Measurements from ENCODE around the gene GNB1. TPM values are rescaled to one million over a fixed set of nuclear protein-coding genes. Genes with fewer than 3 reads are reported as not detected.
"Not testable (repeated sequence)": the region's sequence is repeated elsewhere in the genome, so short reads cannot be mapped to it uniquely, and the experiment has no call there.

Gene GNB1
- total RNA-seq, 1 donor = 88.7 TPM

DNA sequence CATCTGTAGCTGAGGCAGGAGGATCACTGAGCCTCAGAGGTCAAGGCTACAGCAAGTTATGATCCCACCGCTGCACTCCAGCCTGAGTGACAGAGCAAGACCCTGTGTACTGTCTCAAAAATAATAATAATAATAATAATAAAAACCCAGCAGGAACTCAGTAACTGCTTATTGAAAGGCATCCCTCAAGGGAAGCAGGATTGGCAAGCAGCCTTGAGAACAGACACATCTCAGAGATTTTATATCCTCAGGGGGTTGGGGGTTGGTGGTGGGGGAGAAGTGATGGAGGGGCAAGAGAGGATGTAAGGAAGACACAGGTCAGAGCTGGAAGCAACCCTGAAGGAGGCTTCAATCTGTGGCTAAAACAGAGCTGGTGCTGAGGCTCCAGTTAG lies 29.6 kb downstream of the GNB1 start:
- no peak overlapping the region for H3K4me3 ChIP-seq (ENCODE audit: insufficient read depth, low read length)
- H3K79me2 ChIP-seq (ENCODE audit: insufficient read depth, low read length) = peaks cover 99% of the 10 kb centered on the region
- no peaks in the 10 kb centered on the region for H3K27me3 ChIP-seq (ENCODE audit: insufficient read depth, low read length)
- peaks cover 6% of the 10 kb centered on the region for H3K36me3 ChIP-seq (ENCODE audit: insufficient read depth, low read length)
- DNase-seq (ENCODE audit: insufficient read length, low spot score, missing footprints) = peak; percentile 44
- H3K4me2 ChIP-seq (ENCODE audit: insufficient read depth, low read length) = no peak overlapping the region
- no peaks in the 10 kb centered on the region for H3K9me3 ChIP-seq (ENCODE audit: low read depth, low read length)
- peaks cover 32% of the 10 kb centered on the region for H3K4me1 ChIP-seq (ENCODE audit: insufficient read depth, low read length)
- no peak overlapping the region for H2AFZ ChIP-seq (ENCODE audit: low read length)
- H4K20me1 ChIP-seq (ENCODE audit: insufficient read depth, low read length) = peaks cover 95% of the 10 kb centered on the region
- TF ChIP-seq CTCF (IDR thresholded peaks at IDR 0.05; ENCODE audit: extremely low read depth, low read depth, low read length) = no peak
- no peak overlapping the region for H3K27ac ChIP-seq (ENCODE audit: low read depth, low read length)

- Histone ChIP-seq H4K20me1 (ENCODE audit: insufficient read depth, low read length) (peaks cover 89% of the 10 kb centered on the region), H3K27ac (ENCODE audit: low read depth, low read length) (peak overlapping the region; percentile 26), H3K4me1 (ENCODE audit: insufficient read depth, low read length) (peaks cover 32% of the 10 kb centered on the region), H3K79me2 (ENCODE audit: insufficient read depth, low read length) (peaks cover 99% of the 10 kb centered on the region)
- not testable (repeated sequence) for H2AFZ ChIP-seq (ENCODE audit: low read length); H3K9me3 ChIP-seq (ENCODE audit: low read depth, low read length); H3K27me3 ChIP-seq (ENCODE audit: insufficient read depth, low read length); H3K4me2 ChIP-seq (ENCODE audit: insufficient read depth, low read length); H3K36me3 ChIP-seq (ENCODE audit: insufficient read depth, low read length); DNase-seq (ENCODE audit: insufficient read length, low spot score, missing footprints); H3K4me3 ChIP-seq (ENCODE audit: insufficient read depth, low read length)
These were observed 30.8 kb downstream of the GNB1 start for GRCh38 chr1:1859970-1860697.

DNA sequence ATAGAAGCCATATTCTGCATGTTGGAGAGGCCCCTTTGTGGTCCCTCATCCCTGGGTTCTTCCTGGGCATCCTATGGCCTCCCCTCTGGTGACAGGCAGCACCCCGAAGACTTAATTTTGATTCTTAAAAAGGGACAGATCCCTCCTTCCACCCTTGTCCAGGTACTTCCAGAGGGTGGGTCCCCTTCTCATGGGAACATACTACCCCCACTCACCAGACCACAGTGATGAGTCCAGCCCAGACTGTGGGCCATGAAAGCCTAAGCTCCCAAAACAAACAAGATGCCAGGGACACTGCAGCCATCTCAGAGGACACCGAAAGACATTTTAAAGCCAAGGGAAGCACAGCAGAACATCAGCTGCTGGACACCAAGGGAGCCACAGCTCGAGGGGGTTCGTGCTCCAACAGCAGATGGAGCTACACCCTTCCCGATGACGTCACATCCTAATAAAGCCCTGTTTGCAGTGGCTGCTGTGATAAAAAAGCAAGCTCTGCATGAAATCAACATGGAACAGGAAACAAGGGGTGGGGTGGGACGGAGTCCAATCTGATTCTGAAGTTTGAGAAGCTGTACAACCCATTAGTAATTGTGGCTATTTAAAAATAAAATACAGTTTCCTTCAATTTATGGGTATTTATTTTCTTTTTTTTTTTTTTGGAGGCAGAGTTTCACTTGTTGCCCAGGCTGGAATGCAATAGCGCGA lies 32.4 kb downstream of the GNB1 start:
- Histone ChIP-seq H3K79me2 (ENCODE audit: insufficient read depth, low read length) (peaks cover 99% of the 10 kb centered on the region), H3K4me3 (ENCODE audit: insufficient read depth, low read length) (no peak overlapping the region), H4K20me1 (ENCODE audit: insufficient read depth, low read length) (peaks cover 88% of the 10 kb centered on the region), H2AFZ (ENCODE audit: low read length) (no peak overlapping the region), H3K9me3 (ENCODE audit: low read depth, low read length) (no peaks in the 10 kb centered on the region), H3K36me3 (ENCODE audit: insufficient read depth, low read length) (peaks cover 6% of the 10 kb centered on the region), H3K4me1 (ENCODE audit: insufficient read depth, low read length) (peaks cover 31% of the 10 kb centered on the region), H3K27ac (ENCODE audit: low read depth, low read length) (peak overlapping the region; percentile 26), H3K27me3 (ENCODE audit: insufficient read depth, low read length) (no peaks in the 10 kb centered on the region), H3K4me2 (ENCODE audit: insufficient read depth, low read length) (peak overlapping the region; percentile 5)
- TF ChIP-seq CTCF (IDR thresholded peaks at IDR 0.05; ENCODE audit: extremely low read depth, low read depth, low read length) = peak; percentile 42
- DNase-seq (ENCODE audit: insufficient read length, low spot score, missing footprints) = peak; percentile 96

GRCh38 chr1:1857096-1857703 lies 33.7 kb downstream of the GNB1 start:
- H2AFZ ChIP-seq (ENCODE audit: low read length) = no peak overlapping the region
- H3K4me1 ChIP-seq (ENCODE audit: insufficient read depth, low read length) = peaks cover 21% of the 10 kb centered on the region
- no peak for TF ChIP-seq CTCF (IDR thresholded peaks at IDR 0.05; ENCODE audit: extremely low read depth, low read depth, low read length)

GRCh38 chr1:1856161-1856560 lies 34.7 kb downstream of the GNB1 start:
- peaks cover 81% of the 10 kb centered on the region for H4K20me1 ChIP-seq (ENCODE audit: insufficient read depth, low read length)
- H3K4me1 ChIP-seq (ENCODE audit: insufficient read depth, low read length) = peaks cover 21% of the 10 kb centered on the region
- H3K4me2 ChIP-seq (ENCODE audit: insufficient read depth, low read length); H3K27ac ChIP-seq (ENCODE audit: low read depth, low read length); H3K27me3 ChIP-seq (ENCODE audit: insufficient read depth, low read length); H3K9me3 ChIP-seq (ENCODE audit: low read depth, low read length); H3K4me3 ChIP-seq (ENCODE audit: insufficient read depth, low read length); DNase-seq (ENCODE audit: insufficient read length, low spot score, missing footprints); H3K36me3 ChIP-seq (ENCODE audit: insufficient read depth, low read length); H2AFZ ChIP-seq (ENCODE audit: low read length): not testable (repeated sequence)
- peaks cover 97% of the 10 kb centered on the region for H3K79me2 ChIP-seq (ENCODE audit: insufficient read depth, low read length)

More at GRCh38 chr1:1857096-1857703, 33.7 kb downstream of the GNB1 start:
- Histone ChIP-seq H3K4me2 (ENCODE audit: insufficient read depth, low read length) (no peak overlapping the region), H4K20me1 (ENCODE audit: insufficient read depth, low read length) (peaks cover 87% of the 10 kb centered on the region), H3K27ac (ENCODE audit: low read depth, low read length) (peak overlapping the region; percentile 7), H3K4me3 (ENCODE audit: insufficient read depth, low read length) (no peak overlapping the region), H3K79me2 (ENCODE audit: insufficient read depth, low read length) (peaks cover 99% of the 10 kb centered on the region), H3K36me3 (ENCODE audit: insufficient read depth, low read length) (peaks cover 10% of the 10 kb centered on the region), H3K9me3 (ENCODE audit: low read depth, low read length) (no peaks in the 10 kb centered on the region), H3K27me3 (ENCODE audit: insufficient read depth, low read length) (no peaks in the 10 kb centered on the region)
- DNase-seq (ENCODE audit: insufficient read length, low spot score, missing footprints) = peak; percentile 47
